ENCODE results near the gene PRKAG3. TPM values are rescaled to one million over a fixed set of nuclear protein-coding genes. Genes with fewer than 3 reads are reported as not detected.
A peak's percentile ranks its signal among the peaks of the same experiment; 100 is the strongest.
"Not testable (repeated sequence)": the region's sequence is repeated elsewhere in the genome, so short reads cannot be mapped to it uniquely, and the experiment has no call there.

The PRKAG3 gene
- polyA plus RNA-seq, 10 donors, result 6.1 to 32.1 (median 24.6) TPM

GRCh38 chr2:218865396-218865795, 33.8 kb upstream of the PRKAG3 start:
- DNase-seq, result no peak

DNA sequence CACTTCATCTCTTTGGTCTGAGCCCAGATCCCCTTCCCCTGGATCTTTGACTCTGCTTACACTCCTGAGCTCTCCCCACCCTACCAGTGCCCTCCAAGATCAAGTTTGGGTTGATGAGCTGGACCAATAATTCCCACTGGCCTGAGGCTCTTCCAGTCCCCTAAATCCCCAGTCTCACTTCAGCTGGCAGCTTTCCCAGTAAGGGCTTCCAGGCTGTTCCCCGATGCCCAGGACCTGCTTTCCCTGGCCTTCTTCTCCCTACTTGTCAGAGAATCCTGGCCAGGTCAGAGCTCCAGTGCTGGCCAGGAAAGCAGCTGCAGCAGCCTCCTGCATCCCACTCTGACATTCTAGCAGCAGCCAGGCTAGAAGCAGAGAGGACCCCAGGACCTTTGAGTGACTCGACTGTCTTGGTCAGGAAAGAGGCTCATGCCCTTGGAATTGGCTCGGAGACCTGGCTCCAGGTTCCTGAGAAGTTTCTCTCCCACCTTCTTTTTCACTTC, 31.5 kb upstream of the PRKAG3 start:
- no peak for DNase-seq

DNA sequence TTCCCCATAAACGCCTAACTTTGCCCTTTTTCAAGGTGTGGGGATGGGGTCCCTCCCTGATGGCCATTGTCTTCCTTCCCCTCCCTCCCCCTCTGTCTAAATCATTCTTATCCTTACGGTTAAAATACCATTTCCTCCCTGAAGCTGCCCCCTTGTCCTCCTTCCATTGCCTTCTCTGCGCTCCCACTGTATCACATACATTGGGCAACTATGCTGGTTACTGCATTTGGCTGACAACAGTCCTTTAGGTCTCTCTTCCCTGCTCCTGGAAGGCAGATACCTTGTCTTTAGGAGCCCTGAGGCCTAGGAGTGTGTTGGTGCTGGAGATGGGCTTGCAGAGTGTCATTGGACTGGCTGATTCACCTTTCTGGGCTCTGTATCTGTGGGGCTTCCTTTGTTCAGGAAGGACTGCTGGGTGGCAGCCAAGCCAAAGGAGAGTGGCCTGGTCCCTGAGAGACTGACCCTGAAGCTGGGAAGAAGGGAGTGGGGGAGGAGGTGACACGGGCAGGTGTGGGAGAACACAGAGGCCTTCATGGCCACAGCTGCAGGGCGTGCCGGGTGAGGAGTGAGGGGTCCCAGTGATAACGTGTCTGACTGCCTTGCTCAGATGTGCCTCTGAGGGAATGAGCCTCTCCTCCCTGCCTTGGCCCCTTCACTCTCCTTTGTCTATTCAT, 30.2 kb upstream of the PRKAG3 start:
- DNase-seq, result no peak

GRCh38 chr2:218860950-218861381, 29.4 kb upstream of the PRKAG3 start:
- DNase-seq, result peak; percentile 74 to 80 (median 76)

DNA sequence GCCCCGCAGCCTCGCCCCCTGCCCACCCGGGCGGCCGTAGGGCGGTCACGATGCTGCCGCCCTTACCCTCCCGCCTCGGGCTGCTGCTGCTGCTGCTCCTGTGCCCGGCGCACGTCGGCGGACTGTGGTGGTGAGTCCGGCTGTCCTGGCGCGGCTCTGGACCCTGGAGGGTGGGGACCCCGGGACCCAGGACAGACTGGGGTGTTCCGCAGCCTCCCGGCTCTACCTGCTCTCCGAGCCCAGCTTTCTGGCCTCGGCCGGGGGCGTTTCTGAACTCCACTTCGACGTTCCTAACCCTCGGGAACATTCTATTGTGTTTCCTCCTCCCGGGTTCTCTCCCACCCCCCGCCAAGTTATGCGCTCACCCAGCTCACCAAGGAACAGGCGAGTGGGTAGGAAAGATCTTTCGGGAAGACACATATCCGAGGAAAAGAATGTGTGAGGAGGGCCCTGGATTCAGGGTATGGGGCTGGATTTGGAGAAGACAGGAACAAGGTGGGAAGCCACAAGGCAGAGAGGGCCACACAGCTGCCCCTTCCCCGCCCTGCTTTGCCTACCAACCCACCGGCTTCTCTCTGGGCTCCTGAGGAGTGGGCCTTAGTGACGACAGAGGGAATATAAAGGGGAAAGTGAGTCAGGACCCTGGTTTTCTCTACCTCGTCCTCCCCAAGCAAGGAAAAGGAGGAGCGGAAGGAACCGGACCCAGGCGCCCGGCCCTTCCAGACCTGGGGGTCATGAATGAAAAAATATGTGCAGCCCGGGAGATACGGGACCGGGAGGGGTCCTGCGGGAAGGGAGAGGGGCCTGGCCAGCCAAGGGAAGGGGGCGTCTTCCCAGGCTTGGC, 28.6 kb upstream of the PRKAG3 start:
- DNase-seq, result no peak

- no peak for DNase-seq
These were observed 28.0 kb upstream of the PRKAG3 start, which contains the start of gene WNT6 for GRCh38 chr2:218859556-218859987. Gene WNT6, plus strand, starts transcription at chr2:218859805. Its CDS starts 233 bp downstream, at chr2:218860038.

- DNase-seq, result no peak
These were observed 27.3 kb upstream of the PRKAG3 start for GRCh38 chr2:218858671-218859555.

DNA sequence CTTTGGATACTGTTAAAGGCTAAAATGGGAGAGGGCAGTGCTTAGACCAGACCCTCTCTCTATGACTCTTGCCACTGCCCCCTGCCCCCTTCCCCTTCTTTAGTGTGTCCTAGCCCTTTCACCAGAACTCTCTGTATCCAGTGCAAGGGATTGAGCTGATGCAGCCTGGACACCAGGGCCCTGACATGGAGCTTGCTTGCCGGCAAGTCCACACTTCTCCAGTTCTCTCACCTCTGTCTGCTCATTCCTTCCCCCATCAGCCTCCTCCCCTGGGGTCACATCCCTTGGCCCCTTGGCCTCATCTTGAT, 26.5 kb upstream of the PRKAG3 start:
- no peak for DNase-seq

GRCh38 chr2:218857371-218858137, 26.0 kb upstream of the PRKAG3 start:
- no peak for DNase-seq

DNA sequence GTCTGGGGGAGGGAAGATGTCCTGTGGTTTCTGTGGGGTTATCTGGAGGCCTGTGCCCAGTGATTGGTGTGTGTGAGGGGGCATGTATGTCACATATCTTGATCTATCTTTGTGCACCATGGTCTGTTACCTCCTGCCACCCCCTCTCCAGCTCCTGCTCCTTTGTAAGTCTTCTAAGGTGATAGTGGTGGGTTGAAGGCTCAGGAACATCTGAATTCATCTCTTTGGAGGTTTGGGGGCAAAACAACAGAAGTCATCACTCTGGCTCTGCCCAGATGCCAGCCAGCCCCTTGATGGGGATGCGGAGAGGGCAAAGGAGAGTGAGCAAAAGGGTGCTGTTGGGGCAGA, 25.3 kb upstream of the PRKAG3 start:
- no peak for DNase-seq

- DNase-seq, result no peak
These were observed 24.7 kb upstream of the PRKAG3 start for GRCh38 chr2:218856167-218856895.

GRCh38 chr2:218855305-218856166, 23.9 kb upstream of the PRKAG3 start:
- DNase-seq, result no peak

GRCh38 chr2:218854860-218855259, 23.3 kb upstream of the PRKAG3 start:
- DNase-seq, result no peak

DNA sequence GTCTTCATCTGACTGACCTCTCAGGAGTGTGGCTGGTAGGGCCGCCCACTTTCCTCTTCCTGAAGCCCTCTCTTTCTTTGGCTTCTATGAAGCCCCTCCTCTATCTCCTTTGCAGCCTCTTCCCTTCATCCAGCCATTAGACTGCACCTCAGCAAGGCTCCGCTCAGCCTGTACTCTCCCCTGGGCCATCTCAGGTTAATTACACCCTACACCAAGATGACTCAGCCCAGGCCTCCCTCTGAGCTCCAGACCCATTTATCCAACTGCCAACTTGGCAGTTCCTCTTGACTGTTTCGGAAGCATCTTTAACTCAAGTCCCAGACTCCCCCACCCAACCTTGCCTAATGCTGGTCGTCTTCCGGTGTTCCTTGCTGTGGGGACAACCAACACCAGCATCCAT, 22.2 kb upstream of the PRKAG3 start:
- DNase-seq, result no peak

DNA sequence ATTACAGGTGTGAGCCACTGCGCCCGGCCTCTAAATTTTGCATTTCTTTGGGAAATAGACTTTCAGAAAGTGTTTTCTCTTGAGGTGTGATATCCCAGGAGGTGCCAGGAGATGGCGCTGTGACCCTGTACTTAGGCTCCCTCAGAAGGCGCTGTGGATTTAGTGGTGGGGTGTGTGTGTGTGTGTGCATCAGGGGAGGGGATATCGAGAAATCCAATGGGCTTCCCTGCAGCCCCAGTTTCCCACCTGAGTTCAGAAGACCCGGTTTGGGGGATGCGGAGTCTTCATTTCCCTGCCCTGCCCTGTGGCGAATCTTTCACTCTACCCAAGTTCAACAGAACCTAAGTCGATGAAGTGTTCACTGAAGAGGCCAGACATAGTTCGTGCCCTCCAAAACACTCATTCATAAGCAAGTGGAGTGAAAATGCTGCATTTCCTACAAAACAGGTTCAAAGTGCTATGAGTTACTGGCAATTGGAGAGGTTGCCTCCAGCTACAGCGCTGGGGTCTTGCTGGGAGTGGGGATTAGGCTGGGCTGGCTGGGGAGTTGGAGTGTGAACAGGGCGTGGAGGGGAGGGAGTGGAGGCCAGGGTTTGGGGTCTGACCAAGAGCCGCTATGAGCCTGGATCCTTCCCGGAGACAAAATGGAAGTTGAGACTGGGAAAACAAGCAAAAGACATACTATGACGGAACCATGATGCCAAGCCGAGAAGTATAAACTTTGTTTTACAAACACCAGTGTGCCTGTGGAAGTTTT, 21.5 kb upstream of the PRKAG3 start:
- DNase-seq, result peak in 1 of 3 donors; percentile 57

- DNase-seq, result no peak
These were observed 19.7 kb upstream of the PRKAG3 start for GRCh38 chr2:218851286-218851685.

GRCh38 chr2:218850796-218851195, 19.2 kb upstream of the PRKAG3 start:
- no peak for DNase-seq

DNA sequence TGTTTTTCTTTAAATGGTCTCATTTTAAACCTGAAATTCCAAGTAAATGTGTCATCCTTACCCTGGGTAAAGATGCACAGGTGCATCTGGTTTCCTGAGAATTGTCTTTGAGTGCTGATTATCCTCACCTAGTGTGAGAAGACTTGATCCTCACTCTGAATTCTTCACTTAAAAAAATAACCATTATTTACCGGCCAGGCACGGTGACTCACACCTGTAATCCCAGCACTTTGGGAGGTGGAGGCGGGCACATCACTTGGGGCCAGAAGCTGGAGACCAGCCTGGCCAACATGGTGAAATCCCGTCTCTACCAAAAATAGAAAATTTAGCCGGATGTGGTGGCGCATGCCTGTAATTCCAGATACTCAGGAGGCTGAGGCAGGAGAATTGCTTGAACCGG, 18.1 kb upstream of the PRKAG3 start:
- no peak for DNase-seq

- DNase-seq, result not testable (repeated sequence)
These were observed 15.4 kb upstream of the PRKAG3 start for GRCh38 chr2:218846963-218847362.

All from muscle of back (tissue), 11 donors.